PFSK-1 (cell line): ENCODE data around the gene YTHDF1.
A peak's percentile ranks its signal among the peaks of the same experiment; 100 is the strongest.

Experiments
- FOXP2 ChIP-seq: optimal IDR thresholded peaks from 2 replicates; pipeline ENCODE3; 2011; ENCODE audit warnings: borderline replicate concordance, control low read depth, inconsistent platforms; ENCODE audit not compliant: insufficient read depth; ENCODE audit errors: extremely low read length, extremely low read depth
- POLR2AphosphoS5 ChIP-seq: IDR thresholded peaks from 2 replicates; pipeline ENCODE4 v1.6.1; 2012; ENCODE audit warnings: low read depth, mild to moderate bottlenecking, control low read depth, low read length, moderate library complexity
- SIN3A ChIP-seq: IDR thresholded peaks from 2 replicates; pipeline ENCODE4 v1.6.1; 2012; ENCODE audit warnings: mild to moderate bottlenecking, low read length, moderate library complexity, borderline replicate concordance; ENCODE audit not compliant: insufficient read depth
- TAF1 ChIP-seq: IDR thresholded peaks from 2 replicates; pipeline ENCODE4 v1.6.1; 2012; ENCODE audit warnings: low read length, control low read depth, borderline replicate concordance; ENCODE audit not compliant: insufficient read depth
- TF ChIP-seq, protein P1 (sequence below), 2 experiments: IDR thresholded peaks; 2 replicates each; pipeline versions ENCODE4 v1.6.1 to v1.8.0; 2011 to 2012; ENCODE audit warnings: low read depth in 2 of 2, low read length in 2 of 2, control low read depth in 1 of 2, inconsistent platforms in 1 of 2, mild to moderate bottlenecking in 1 of 2, moderate library complexity in 1 of 2; ENCODE audit not compliant: insufficient read depth in 1 of 2

The YTHDF1 gene

GRCh38 chr20:63181226-63181625 is 34.7 kb downstream of the YTHDF1 start:
- no peak for TF ChIP-seq FOXP2
- TF ChIP-seq, protein P1, sequence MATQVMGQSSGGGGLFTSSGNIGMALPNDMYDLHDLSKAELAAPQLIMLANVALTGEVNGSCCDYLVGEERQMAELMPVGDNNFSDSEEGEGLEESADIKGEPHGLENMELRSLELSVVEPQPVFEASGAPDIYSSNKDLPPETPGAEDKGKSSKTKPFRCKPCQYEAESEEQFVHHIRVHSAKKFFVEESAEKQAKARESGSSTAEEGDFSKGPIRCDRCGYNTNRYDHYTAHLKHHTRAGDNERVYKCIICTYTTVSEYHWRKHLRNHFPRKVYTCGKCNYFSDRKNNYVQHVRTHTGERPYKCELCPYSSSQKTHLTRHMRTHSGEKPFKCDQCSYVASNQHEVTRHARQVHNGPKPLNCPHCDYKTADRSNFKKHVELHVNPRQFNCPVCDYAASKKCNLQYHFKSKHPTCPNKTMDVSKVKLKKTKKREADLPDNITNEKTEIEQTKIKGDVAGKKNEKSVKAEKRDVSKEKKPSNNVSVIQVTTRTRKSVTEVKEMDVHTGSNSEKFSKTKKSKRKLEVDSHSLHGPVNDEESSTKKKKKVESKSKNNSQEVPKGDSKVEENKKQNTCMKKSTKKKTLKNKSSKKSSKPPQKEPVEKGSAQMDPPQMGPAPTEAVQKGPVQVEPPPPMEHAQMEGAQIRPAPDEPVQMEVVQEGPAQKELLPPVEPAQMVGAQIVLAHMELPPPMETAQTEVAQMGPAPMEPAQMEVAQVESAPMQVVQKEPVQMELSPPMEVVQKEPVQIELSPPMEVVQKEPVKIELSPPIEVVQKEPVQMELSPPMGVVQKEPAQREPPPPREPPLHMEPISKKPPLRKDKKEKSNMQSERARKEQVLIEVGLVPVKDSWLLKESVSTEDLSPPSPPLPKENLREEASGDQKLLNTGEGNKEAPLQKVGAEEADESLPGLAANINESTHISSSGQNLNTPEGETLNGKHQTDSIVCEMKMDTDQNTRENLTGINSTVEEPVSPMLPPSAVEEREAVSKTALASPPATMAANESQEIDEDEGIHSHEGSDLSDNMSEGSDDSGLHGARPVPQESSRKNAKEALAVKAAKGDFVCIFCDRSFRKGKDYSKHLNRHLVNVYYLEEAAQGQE (IDR thresholded peaks at IDR 0.05; ENCODE audit: insufficient read depth in 1 of 2, low read depth in 2 of 2, low read length in 2 of 2), result no peak
- TF ChIP-seq TAF1, result no peak
- TF ChIP-seq POLR2AphosphoS5, result no peak
- TF ChIP-seq SIN3A, result no peak

DNA sequence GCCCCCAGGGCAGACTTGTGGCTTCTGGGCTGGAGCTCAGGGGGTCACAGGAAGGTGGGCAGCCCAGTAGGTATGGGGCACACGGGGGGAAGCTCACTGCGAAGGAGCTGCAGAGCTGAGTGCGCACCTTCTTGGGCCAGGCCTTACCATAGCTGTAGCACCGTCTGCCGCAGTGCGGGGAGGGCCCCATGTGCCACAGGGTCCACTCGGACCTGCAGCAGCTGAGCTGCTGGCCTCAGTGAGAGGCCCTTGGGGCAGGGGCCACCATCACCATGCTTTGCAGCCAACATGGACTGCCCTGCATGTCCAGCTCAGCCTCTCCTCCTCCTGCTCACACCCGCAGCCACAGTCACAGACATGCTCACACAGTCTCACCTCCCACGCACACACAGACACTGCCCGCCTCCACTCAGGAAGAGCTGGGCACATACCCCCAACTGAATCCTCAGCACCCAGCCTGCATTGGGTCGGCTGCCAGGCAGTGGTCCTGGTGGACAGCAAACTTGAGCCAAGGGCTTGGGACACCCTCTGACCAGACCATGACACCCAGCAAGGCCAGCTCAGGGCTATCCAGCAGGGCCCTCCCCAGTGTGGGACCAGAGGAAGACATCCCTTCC is 35.3 kb downstream of the YTHDF1 start:
- TF ChIP-seq TAF1 (no peak), POLR2AphosphoS5 (no peak), FOXP2 (no peak), SIN3A (no peak)
- TF ChIP-seq, protein P1 (IDR thresholded peaks at IDR 0.05; ENCODE audit: insufficient read depth in 1 of 2, low read depth in 2 of 2, low read length in 2 of 2), result no peak

DNA sequence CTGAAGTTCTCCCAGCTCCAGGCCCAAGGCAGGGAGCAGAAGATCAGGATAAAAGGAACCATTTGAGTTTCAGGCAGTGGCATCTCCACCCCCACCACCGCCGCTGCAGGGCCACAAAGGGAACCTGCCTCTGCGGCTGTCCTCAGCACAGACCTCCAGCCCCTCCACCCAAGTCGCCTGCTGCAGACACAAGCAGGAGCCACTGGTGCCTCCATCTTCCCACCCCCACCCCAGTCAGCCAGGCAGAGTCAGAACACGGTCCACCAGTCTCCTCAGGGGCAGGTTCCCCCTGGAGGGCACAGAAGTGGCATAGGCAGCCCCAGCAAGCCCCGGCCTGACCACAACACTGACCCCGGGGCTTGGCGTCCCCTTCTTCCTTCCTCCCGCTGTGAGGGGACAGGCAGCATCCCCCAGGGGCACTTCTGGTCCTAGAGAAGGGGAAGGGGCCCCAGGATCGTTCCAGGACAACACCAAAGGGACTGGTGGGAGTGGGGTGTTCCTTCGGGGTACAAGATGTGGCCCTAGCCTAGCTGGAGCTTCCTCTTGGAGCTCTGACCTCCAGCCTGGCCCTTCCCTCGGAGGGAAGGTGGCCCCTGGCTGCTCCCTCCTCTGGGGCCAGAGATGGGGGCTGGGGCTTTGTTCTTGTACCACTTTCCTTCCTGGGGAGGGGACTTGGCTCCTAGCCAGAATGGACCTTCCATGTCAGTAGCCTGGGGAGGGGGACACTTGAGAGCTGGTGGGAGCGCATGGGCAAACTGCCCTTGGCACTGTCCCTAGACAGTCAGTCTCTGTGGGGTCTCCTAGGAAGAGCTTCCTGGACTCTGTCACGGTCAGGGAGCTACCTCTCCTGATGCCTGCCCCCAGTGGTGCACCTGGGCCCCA is 36.0 kb downstream of the YTHDF1 start:
- TF ChIP-seq FOXP2 (no peak), SIN3A (no peak), TAF1 (no peak), POLR2AphosphoS5 (no peak)
- TF ChIP-seq, protein P1 (IDR thresholded peaks at IDR 0.05; ENCODE audit: insufficient read depth in 1 of 2, low read depth in 2 of 2, low read length in 2 of 2), result no peak

DNA sequence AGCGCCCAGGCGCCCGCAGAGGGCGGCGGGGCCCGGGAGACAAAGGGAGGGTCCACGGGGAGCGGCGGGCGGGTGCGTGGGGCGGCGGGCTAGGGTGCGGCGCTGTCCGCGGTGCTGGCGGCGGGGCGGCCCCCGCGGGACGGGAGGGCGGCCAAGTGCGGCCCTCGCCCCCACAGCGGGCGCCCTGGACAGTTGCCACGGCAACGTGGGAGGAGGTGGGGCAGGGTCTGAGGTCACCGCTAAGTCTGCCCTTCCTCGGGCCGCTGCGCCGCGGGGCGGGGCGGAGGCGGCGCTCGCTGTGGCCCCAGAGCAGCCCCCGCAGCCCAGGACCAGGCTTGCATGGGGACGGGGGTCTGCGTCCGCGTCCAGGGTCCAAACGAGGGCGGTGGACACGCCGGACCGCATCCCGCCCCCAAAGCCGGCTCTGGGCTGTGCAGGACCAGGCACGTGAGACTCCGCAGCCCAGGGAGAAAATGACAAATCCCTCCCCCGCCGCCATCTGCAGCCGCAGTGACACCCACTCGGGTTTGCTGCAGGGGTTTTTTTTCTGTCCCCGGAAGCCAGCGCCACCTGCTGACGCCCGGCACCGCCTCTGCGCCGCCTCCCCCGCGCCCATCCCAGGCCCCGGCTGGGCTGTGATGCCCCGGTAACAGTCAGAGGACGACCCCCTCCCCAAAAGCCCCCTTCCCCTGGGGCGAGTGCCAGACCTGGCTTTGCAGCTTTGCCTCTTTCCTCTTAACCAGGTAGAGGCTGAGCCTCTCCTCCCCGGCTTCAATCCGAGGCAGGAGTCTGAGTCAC is 36.8 kb downstream of the YTHDF1 start:
- TF ChIP-seq POLR2AphosphoS5 (no peak), TAF1 (no peak), FOXP2 (no peak), SIN3A (no peak)
- TF ChIP-seq, protein P1 (IDR thresholded peaks at IDR 0.05; ENCODE audit: insufficient read depth in 1 of 2, low read depth in 2 of 2, low read length in 2 of 2), result peak; percentile 76 to 90; a peak in 3 of 4 replicates
